GM19240 (cell line): ENCODE results near the gene MAFB.
"Not testable (repeated sequence)": the region's sequence is repeated elsewhere in the genome, so short reads cannot be mapped to it uniquely, and the experiment has no call there.

Source experiments
- DNase-seq: peaks from one replicate; pipeline ENCODE4 v3.0.0; 2011; ENCODE audit warnings: low spot score; ENCODE audit not compliant: insufficient read length

The MAFB gene

DNA sequence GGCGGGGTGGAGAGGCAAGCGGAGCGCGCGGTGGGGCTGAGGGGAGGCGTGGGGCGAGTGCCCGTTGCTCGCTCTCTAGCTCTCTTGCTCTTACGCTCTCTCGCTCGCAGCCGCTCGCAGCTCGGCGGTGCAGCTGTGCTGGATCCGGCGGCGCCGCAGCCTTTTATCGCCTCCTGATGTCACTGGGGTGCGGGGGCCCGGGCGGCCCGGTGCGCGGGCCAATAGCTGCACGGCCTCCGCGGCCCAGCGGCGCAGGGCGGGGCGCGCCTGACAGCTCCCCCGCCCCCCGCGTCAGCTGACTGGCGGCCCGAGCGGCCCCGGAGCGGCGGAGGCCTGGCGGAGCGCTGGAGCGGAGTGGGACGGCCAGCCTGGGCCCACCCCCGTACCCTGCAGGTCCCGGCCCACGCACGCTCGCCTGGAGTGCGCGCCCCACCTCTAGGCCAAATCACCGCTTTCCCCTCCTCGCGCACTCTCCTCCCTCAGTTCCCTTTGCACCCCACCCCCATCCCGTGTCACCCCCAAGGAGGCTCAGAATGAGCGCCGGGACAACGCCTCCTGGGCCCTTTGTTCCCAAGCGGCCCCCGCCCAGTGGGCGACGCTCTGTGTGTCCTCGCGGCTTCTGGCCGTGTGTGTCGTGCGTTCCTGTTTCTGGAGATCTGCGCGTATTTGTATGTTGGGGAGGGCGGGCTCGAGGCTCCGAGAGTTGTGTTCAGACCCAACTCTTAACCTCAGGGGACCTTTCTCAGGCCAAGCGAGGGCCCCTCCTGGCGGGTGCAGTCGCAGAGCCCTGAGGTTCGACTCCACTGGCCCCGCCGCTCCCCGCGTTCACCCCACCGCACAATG is at the start of gene MAFB:
Gene MAFB, minus strand, starts transcription at position 137 of the 843 bp plus-strand sequence. CDS start 386 bp downstream, outside the sequence.
- DNase-seq: no peak

DNA sequence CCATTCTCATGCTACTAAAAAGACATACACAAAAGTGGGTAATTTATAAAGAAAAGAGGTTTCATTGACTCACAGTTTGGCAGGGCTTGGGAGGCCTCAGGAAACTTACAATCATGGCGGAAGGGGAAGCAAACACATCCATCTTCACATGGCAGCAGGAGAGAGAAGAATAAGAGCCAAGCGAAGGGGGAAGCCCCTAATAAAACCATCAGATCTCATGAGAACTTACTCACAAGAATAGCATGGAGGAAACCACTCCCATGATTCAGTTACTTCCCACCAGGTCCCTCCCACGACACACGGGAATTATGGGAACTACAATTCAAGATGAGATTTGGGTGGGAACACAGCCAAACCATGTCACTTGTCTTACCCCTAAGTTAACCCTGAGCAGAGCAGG is 47.4 kb upstream of the MAFB start:
- not testable (repeated sequence) for DNase-seq

DNA sequence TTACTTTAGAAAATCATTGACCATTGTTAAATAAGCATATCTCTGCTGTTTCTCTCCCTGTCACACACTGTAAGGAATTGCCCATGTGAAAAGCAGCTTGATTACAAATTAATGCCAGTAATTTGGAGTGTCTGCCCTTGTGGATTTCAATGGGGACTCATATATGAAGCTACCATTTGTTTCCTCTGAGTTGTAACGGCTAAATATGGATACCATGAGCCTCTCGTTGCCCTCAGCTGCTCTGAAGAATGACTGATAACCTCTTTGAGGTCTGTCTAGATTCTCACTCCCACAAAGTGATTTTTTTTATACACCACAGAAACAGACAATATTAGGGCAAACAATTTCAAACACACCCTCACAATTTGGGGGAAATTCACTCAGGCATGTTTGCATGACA is 40.0 kb upstream of the MAFB start:
- DNase-seq: no peak

DNA sequence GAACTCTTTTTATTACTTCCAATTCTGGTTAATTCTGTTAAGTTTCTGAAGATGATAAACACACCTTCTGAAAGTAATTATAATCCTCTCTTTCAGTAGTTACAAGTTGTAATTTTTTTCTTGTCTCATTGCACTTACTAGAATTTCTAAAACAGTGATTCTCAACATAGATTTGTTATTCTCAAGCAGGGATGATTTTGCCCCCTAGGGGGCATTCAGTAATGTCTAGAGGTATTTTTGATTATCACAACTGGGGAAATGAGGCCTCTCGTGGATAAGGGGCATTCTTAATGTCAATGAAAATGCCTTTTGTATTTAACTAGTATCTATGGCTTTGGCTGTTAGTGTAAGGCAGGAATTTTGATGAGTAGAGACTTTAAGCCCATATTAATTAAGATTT is 39.4 kb upstream of the MAFB start:
- DNase-seq: no peak

DNA sequence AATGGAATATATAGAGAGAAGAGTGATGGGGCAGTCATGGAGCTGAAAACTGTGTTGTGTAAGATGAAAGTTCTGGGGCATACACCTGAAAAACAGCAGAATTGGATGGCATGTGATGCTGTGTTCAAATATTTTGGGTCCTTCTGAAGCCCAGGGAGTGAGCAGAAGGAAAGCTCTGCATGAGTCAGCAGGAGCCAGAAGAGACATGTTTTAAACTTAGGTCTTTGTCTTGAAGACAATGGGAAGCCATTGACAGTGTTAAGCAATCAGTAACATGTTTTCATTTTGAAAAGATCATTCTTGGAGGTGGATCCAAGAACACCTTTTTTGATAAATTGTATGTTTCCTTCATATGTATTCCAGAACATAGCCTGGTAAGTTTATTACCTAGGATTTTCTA is 38.9 kb upstream of the MAFB start:
- DNase-seq: no peak

DNA sequence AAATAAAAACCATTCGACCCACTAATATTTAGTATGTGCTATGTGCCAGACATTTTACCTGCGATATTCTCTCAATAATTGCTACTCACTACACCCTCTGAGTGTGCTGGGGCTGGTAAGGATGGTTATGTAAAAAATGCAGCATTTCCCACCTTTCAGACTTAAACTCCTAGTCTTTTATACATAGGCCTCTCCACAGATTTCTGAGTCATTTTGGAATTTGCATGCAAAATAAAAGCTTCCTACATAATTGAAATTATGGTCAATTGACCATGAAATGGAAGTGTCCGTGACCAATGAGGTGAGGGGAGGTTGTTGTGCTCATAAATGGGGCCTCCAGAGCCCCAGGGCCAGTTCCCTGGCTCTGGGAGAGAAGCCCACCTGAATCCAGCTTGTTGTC is 37.7 kb upstream of the MAFB start:
- DNase-seq: no peak

DNA sequence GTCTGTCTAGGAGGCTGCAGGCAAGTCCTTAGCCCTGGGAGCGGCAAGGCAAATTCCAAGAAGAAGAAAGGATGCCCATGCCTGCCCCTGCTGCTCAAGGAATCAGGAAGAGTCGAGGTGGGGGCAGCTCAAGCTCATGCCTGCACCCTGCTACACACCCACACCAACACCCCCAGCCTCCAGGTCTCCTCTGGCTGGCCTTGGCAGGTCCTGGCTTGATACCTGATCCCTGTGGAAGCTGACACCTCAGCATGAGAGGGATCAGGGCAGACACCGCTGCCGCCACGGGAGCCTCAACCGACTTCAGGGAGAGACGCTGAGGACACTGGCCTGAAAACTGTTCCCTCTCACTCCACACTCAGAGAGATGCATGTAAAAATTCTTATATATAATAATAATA is 35.5 kb upstream of the MAFB start:
- no peak for DNase-seq

DNA sequence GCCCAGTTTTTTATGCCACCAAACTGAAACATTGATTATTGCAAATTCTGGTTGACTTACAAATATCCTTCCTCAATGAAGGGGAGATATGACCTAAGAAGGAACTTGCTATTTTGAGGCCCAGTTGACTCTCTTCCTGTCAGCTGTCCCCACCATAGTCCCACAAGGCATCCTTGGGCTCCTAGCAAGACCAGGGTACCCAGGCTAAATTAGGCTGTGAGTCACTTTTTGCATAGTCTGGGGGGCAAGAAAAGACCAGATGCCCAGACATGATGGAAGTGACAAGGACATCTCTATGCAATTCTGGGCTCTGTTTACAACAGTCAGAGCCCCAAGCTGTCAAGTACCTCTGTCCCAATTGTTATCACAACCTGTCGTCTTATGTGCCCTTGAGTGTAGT is 31.8 kb upstream of the MAFB start:
- no peak for DNase-seq

DNA sequence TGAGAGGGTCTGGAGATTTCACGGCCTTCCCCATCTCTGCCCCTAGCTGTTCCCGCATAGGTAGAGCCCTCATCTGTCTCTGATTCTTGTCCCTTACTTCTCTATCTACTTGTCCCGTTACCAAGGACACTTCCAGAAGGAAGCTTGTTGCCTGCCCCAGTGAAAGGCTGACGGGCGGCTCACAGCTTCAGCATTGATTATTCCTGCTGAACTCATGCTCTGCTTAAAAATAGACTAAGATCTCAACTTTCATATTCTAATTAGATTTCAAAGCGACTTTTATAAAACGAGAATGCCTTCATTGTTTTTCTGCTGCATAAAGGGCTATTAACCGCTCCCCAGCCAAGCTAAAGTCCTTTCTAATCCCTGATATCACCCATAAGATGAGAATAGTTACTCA is 31.1 kb upstream of the MAFB start:
- no peak for DNase-seq

DNA sequence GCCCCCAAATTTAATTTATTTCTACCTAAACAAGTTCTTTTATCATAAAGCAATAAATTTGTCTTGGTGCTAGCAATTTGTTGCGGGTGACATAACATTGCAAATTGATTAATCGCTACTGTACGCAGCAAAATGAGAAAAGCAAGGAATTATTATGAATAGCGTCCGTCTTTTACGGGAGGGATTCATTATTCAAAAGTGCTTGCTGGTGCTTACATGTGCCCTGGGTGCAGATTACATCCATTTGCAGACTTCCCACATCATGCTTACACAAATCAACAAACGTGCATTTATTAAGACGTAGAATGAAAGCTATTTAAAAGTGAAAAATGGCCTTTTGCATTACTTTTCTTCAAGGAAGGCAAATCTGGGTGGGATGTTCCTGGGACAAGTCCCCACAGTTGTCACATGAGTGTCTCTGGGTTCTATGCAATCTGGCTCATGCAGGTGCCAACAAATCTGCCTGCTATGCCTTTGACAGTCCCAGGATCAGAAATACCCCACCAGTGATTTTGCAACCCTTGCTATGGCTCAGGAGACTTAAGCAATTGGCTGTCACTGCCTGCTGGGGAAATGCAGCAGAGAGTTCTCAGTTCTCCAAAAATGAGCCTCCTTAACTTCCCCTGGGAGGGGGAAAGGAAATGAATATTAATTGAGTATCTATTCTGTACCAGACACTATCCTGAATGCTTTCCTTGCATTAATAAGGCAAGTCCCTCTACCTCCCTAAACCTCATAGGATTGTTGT is 30.1 kb upstream of the MAFB start:
- no peak for DNase-seq

DNA sequence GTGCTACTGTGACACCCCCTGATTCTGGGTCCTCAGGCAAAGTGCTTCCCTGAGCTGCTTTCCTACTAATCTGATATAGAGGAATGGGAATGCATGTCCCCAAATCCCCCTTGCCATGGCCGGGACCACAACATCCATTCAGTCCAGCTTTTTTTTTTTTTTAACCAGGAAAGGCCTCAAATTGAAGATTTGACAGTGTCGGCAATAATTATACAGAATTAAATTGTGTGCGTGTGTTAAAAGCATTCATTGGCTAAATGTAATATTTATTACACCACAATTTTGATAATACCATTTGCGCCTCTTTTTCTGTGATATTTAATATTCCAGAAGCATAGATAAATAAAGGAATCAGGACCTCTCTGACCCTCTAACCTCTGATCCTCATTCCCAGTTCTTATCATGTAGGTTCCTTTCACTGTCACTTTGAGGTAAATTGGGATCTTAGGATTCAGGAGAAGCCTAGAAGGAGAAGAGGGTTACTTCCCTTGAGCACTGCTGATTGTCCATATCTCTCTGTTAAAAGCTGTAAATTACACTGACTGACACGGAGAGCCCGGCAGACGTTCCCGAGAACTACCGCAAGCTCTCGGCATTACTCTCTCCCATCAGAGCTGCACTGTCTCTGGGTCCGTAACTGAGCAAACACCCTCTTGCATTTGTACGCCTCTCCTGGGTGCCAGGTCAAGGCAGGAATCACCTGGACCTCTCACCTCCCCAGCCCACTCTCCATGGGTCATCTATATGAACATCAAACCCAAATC is 29.4 kb upstream of the MAFB start:
- no peak for DNase-seq

DNA sequence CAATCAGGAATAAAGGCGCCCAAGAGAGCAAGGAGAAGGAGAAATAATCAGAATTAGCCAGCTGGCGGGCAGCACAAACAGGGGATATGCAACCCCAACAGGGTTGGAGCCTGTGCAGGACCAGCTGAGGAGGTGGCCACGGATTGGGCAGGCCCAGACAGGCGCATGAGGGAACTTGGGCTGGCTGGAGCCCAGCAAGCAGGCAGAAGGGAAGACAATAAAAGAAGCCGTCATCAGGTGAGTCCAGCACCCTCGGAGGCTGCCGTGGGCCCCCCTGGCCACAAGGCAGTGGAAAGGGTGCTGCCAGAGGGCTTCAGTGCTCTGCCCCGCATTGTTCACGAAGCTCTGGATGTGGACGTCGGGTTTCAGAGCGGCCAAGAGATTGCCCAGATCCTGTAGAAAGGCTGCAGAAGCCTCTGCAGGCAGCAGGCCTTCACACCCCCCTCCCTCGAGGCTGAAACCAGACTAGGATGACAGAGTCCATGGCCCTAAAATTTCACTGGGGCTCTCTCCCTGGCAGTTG is 28.4 kb upstream of the MAFB start:
- DNase-seq: no peak

DNA sequence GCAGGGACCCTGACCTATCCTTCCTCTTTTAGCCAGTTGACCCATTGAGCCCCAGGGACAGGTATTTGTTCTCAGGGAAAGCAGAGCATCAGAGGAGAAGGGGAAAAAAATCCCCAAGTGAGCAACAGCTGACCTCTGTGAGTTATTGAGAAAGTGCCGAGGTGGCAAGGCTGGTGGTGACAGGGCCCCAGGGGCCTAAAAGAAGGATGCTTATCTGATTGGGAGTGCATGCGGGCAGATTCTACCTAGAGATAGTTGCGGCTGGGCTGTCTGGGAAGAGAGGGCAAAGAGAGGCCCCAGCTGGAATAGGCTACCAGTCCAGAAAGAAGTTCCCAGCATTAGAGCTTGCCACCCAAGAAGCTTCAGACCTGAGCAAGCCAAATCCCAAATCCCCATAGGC is 26.5 kb upstream of the MAFB start:
- DNase-seq: no peak

DNA sequence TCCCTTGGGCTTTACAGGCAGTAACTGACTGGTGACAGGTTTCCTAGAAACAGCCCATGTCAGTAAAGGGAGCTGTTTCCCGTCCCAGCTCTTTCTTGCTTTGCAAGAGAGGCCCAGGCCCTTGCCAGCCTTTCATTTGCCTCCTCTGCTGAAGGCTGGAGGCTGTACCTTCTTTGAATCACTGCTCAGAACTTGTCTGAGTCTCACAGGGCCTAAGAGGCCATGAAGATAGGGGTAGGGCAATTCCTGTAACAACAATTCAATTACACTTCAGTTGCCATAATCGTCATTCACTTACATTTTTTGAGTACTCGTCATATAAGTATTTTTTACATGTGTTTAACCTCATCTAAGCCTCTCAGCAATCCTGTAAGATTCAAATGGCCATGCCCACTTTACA is 25.9 kb upstream of the MAFB start:
- no peak for DNase-seq

DNA sequence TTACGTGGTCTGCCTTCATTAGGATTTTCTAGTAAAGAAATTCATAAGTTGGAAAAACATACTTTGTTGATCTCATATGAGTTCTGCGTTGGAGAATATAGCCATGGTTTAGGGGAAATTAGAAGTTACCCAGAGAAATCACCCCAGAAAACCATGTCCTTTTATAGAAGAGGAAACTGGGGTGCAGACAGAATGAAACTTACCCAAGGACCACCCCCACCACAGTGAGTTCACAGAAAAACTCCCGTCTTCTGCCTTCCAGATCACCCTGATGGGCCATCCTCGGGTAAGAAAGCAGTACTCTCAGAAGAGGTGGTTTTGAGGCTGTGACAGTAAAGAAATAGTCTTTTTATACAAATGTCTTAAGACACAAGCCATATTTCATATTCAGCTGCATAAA is 25.1 kb upstream of the MAFB start:
- DNase-seq: no peak

DNA sequence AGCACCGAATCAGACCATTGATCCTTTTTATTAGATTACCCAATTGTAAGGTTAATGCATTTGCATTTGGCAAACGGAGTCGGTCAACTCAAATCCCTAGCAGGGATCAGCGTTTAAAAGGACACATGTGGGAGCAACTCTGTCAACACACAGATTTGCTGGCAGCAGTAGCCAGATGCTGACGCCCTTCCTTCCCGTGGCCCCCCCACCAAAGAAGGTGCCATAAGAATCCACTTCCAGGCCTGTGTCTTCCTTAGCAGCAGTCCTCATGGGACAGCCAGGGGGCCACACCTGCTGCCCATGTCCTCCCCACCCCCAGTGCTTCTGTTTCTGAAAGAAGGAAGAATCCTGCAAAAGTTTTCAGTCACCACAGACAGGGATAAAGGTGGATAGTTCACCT is 24.5 kb upstream of the MAFB start:
- DNase-seq: no peak

DNA sequence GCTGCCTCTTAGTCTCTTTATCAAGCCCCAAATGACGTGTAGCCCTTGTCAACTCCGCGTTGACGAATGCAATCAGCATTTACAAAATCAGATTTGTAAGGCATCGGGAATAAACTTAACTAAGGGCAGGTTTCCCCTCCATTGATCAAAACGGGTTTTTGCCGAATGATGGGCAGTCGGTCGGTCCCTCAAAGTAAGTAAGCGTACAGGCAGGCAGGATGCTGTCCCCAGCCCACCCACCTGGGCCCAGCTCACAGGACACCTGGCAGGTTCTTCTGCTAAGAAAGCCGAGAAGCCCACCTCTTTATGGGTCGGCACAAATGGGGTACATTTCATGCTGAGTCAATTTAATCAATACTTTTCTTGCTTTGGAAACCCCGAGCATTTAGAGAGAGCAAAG is 22.0 kb upstream of the MAFB start:
- no peak for DNase-seq

DNA sequence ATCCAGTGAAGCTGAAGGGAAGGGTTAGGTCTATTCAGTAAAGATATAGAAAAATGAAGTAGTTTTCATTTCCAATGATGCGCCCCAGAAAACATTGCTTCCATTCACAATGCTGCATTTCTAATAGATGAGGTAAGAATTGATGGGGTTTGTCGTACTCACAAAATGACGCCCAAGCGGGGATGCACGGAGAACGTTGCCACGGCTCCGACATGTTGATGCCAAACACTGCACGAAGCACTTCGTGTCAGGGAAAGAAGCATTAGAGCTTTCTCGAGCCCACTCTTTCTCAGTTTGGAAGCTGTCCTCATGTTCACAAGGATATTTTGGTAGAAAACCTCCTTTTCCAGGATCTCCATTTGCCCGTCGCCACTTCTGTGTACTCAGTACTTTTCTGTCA is 21.6 kb upstream of the MAFB start:
- DNase-seq: no peak

DNA sequence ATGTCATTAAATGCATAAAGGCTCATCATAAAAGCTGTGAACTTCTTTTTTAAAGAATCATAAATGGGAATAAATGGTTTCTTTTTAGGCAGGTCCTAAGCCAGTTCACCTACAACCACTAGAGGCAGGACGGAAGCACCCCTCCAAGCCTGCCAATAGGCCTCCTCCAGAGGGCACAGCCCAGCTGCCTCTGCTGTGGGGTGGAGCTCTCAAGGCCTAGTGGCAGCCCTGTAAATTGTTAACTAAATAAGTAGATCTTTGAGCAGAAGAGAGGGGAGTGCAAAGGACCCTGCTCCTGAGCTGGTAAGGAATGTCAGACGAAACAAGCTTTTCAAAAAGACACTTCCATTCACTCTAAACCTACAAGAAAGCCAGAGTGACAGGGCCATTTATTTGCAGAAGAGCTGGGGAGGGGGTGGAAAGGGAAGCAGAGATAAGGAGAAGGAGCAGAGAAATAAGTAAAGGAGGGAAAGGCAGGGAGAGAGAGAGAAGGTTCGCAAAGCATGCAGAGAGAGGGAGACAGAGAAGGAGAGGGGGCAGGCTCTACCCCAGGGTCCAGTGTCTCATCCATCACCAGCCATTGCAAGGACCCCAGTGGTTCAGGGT is 18.0 kb upstream of the MAFB start:
- no peak for DNase-seq

DNA sequence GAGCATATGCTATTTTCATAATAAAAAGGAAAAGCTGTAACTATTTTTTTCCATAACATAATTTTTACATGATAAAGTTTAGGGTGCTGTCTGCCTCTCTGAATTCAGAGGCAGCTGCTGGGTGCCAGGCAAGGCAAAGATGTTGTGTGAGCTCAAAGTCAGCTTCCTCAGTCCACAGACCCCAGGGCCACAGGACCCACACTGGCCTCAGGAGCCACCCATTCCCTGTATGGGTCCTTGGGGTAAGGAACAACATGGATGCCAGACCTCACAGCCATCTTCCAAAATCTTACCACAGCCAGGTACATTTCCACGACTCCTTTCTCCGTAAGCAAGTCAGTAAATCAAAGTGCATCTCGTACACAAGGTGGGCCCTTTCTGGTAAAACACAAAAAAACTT is 16.4 kb upstream of the MAFB start:
- no peak for DNase-seq

DNA sequence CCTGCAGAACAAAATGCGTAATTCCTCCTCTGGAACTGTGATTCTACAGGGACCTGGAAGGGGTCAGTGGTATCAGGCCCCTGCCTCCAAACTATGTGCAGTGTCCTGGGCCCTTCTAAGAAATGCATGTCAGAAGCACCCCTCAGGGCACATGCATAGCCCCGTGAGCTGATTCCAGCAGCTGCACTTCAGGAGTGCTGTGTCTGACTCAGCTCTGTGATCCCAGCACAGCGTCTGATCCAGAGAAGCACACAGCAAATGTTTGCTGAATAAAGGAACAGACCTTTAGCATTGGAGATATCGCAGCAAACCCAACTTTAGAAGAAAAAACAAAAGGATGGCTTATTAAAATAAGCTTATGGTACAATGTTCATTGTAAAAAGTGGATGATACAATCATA is 15.8 kb upstream of the MAFB start:
- DNase-seq: no peak
